CD4-positive, alpha-beta T cell treated with Interferon gamma for 1 hour (primary cell): Measurements from ENCODE around the gene NBPF1.
"Not testable (repeated sequence)": the region's sequence is repeated elsewhere in the genome, so short reads cannot be mapped to it uniquely, and the experiment has no call there.

ENCODE experiments used
- DNase-seq: peaks from one replicate; pipeline ENCODE4 v3.0.0-alpha.2; 2020

Gene NBPF1

DNA sequence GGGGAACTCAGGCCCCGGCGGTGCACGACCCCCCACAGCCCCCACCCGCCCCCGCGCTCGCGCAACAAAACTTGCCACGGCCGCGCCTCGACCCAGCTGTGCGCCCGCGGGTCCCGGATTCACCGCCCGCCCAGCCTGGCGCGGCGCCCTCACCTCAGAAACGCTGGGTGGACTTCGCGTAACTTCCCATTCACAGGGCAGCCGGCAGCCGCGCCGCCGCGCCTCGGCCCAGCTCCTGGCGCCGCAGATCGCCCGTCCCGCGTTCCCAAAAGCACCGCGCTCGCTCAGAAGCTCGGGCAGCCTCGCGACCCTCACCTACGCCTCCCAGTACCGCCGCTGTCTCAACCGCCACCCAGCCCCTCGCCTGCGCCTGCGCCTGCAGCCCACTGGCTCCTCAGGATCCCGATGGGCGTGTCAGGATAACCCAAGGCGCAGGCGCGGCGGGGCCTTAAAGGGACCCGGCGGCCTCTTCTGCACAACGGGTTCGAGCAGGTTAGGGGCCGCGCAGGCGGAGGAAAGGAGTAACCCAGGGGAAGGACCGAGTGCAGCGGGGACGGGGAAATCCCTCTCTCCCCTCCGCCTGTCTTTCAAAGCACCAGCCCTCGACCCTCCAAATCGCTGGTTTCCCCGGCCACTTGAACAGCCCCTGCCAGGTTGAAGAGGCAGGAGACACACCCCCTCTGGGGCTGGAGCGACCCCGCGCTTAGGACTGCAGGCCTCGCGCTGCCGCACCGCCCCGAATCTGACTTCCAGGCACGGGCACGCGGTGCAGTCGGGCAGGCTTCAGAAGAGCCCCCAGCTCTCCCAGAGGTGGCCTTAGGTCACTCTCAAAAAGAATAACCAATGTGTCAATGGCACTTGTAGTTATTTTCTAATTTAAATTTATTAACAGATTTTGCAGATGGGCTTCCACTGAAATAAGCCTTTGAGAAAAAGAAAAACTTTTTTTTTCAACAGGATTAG is at the start of gene NBPF1:
Gene NBPF1 (minus strand): TSS at position 380 of the 963 bp plus-strand sequence.
- peak; percentile 82 for DNase-seq

DNA sequence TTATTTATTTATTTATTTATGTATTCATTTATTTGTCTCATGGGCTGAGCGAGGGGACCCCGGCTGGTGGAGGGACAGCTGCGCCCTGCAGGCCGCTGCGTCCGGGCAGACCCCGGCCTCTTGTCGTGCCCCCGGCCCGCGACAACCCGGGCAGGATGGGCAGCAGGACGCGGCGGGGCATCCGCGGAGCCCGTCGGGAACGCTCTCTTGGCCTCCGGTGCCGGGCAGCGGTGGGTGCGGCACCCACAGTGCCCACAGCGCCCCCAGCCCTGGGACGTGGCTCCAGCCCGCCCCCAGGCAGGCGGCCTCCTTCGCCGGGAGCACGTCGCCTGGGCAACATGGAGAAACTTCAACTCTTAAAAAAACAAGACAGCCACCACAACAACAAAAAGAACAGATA is 44.9 kb upstream of the NBPF1 start:
- DNase-seq = not testable (repeated sequence)

DNA sequence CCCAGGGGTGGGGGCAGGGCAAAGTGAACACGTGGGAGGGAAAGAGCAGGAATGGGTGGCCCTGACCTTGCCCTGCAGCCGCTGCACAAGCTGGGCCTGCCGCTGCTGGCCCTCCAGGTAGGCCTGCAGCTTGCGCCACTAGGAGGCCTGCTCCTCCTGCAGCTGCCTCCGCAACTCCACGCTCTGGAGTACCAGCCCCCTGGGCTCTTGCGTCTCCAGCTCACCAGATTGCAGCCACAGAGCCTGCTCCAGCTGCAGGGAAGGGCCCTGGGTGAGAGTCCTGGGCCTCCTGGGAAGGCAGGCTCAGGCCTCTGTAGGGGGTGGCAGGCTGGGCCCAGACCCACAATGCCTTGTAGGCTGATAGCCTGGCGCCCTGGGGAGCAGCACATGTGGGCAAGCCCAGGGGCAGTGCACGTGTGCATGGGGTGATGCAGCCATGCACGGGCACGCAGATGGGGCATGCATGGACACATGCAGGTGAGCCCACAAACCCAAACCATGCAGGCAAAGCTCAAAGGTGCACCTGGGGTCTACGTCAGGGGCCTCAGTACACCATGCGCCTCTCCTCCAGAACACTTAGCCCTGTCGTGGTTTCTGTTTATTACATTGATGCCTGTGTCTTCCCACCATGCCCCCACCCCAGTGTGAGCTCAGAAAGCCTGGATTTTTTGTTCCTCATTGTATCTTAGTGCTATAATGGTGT is 43.8 kb upstream of the NBPF1 start:
- not testable (repeated sequence) for DNase-seq

DNA sequence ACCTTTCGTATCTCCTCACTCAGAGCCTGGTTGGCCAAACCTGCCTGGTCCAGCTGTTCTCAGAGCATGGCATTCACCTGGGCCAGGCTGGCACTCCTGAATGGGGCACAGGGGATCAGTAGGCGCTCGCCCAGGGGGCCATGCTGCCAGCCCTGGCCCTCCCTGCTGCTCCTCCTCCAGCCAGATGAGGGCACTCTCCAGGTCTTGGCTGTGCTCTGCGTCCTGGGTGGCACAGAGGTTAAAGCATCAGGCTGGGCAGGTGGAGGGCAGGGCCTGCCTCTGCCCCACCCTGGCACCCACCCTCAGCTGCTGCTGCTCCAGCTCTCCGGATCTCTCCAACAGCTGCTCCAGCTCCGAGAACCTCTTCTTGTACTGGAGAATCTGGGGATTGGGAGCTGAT is 43.2 kb upstream of the NBPF1 start:
- DNase-seq = not testable (repeated sequence)

DNA sequence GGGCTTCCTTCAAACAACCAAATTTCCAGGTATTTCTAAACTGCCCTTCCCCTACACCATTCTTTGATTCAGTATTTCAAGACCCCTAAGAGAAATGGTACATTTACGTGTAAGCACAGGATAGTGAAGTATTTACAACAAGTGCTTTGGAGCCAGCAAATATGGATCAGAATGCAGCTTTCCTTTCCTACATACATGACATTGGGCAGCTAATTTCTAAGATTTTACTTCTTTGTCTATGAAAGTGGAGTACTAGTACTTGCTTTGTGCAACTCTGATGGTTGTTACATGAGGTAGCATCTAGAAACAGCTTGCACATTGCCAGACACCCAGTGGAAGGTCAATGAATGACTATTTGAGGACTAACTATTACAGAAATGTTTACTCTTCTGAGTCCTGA is 38.2 kb upstream of the NBPF1 start:
- DNase-seq = not testable (repeated sequence)

DNA sequence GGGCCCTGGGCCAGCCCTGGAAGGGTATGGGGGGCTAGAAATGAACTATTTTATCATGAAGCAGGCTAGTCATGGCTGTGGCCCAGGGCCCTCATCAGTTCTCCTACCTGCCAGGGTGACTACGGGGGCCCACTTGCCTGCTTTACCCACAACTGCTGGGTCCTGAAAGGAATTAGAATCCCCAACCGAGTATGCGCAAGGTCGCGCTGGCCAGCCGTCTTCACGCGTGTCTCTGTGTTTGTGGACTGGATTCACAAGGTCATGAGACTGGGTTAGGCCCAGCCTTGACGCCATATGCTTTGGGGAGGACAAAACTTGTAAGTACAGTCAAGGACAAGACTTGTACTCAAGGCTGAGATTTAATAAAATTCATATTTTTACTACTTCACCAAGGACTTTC is 36.6 kb upstream of the NBPF1 start:
- DNase-seq = not testable (repeated sequence)

DNA sequence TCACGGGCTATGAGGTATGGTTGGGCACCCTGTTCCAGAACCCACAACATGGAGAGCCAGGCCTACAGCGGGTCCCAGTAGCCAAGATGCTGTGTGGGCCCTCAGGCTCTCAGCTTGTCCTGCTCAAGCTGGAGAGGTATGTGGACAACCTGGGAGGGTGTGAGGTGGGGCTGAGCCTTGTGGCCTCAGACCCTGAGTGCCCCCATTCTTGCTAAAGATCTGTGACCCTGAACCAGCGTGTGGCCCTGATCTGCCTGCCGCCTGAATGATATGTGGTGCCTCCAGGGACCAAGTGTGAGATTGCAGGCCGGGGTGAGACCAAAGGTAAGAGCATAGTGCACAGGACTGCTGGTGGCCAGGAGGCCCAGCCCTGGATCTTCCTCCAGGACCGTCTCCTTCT is 36.0 kb upstream of the NBPF1 start:
- DNase-seq = not testable (repeated sequence)

DNA sequence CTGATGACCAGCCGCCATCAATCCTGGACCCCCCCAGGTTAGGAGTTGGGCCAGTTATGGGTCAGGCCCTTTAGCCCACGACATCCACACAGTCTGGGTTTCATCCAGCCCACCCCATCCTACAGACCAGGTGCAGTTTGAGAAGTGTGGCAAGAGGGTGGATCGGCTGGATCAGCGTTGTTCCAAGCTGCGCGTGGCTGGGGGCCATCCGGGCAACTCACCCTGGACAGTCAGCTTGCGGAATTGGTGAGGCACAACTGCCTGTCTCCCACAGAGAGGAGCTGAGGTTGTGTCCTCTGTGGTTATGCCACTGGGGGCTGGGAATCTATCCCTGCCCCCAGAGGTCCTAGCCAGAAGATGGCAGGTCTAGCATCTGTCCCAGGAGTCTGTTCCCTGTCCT is 35.4 kb upstream of the NBPF1 start:
- DNase-seq = not testable (repeated sequence)

DNA sequence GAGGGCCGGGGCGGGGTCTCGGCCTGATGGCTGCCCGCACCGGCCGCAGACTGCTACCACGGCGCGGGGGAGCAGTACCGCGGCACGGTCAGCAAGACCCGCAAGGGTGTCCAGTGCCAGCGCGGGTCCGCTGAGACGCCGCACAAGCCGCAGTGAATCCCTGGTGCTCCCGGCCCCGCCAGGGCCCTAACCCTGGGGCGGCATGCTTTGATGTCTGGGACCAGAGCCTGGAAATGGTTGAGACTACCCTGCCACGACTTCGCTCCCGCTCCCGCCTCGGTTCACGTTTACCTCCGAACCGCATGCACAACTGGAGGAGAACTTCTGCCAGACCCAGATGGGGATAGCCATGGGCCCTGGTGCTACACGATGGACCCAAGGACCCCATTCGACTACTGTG is 34.9 kb upstream of the NBPF1 start:
- not testable (repeated sequence) for DNase-seq

DNA sequence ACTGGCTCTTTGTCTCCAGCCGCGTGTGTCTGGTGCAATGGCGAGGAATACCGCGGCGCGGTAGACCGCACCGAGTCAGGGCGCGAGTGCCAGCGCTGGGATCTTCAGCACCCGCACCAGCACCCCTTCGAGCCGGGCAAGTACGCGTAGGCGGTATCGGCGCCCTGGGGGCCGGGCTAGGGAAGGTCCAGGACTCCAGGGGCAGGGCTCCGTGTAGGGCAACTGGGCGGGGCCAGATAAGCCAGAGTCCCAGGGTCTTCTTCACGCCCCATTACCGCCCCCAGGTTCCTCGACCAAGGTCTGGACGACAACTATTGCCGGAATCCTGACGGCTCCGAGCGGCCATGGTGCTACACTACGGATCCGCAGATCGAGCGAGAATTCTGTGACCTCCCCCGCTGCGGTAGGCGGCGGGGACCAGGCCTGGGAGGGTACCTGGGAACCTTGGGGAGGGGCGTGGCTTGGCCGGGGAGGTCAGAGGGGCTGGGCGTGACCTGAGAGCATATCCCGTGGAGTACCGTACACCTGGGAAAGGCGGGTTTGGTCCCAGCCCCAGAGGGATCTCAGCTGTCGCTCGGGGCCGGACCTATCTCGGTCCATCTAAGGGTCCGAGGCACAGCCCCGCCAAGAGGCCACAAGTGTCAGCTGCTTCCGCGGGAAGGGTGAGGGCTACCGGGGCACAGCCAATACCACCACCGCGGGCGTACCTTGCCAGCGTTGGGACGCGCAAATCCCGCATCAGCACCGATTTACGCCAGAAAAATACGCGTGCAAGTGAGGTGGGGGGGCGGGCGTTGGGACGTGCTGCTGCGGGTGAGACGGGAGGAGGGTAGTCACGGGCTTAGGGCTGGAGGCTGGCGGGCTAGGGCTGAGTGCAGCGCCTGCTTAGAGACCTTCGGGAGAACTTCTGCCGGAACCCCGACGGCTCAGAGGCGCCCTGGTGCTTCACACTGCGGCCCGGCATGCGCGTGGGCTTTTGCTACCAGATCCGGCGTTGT is 34.1 kb upstream of the NBPF1 start:
- DNase-seq = not testable (repeated sequence)

DNA sequence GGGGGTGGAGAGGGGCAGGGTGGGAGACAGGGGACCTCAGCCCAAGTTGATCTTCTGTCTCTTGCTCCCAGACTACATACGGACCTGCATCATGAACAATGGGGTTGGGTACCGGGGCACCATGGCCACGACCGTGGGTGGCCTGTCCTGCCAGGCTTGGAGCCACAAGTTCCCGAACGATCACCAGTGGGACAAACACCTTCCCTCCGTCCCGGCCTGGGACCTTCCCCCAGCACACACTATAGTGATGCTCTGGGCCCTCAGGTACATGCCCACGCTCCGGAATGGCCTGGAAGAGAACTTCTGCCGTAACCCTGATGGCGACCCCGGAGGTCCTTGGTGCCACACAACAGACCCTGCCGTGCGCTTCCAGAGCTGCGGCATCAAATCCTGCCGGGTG is 33.4 kb upstream of the NBPF1 start:
- not testable (repeated sequence) for DNase-seq

DNA sequence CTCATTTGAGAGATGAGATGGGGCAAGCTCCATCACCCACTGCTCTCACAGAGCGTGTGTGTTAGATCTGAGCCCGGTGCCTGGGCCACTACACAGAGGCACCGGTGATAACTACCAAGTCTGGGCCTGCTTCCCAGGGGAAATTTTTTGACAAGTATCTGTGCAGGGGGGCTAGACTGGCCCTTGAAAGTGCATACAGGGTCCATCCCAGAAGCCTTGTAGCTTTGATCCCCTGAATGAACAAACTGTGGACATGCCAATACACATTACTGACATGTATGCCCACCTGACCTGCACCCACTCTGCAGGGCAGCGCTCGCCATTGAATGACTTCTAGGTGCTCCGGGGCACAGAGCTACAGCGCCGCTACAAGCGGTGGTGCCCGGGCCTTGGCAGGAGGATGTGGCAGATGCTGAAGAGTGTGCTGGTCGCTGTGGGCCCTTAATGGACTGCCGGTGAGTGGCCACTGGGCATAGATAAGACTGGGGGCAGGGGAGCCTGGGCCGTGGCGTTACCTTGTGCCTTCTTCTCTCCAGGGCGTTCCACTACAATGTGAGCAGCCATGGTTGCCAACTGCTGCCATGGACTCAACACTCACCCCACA is 32.8 kb upstream of the NBPF1 start:
- not testable (repeated sequence) for DNase-seq

DNA sequence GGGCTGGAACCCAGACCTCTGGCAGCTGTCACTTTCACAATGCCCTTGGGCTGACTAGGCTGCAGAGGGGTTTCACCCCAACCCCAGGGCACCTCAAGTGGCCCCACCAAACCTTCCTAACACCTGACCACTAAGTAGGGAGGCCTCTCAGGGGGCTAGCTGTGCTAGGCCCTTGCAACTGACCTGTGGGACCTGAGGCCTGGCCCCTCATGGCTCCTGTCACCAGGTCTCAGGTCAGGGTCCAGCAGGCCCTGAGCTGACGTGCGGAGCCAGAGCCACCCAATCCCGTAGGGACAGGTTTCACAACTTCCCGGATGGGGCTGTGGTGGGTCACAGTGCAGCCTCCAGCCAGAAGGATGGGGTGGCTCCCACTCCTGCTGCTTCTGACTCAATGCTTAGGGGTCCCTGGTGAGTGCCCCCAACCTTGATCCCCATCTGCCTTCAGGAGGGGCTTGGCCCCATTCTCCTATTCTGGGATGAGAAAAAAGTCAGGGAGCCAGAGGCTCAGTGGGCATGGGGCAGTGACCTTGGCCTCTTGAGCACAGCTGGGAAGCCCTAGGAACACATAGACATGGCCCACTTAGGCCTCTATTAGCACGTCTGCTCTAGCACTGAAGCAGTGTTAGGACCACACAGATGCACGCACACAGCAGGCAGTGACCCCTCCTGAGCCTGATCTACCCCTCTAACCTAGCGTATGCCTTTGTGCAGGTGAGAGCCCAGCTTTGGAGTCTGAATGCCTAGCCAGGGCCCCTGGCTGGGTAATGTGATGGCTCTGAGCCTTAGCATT is 32.1 kb upstream of the NBPF1 start:
- not testable (repeated sequence) for DNase-seq

DNA sequence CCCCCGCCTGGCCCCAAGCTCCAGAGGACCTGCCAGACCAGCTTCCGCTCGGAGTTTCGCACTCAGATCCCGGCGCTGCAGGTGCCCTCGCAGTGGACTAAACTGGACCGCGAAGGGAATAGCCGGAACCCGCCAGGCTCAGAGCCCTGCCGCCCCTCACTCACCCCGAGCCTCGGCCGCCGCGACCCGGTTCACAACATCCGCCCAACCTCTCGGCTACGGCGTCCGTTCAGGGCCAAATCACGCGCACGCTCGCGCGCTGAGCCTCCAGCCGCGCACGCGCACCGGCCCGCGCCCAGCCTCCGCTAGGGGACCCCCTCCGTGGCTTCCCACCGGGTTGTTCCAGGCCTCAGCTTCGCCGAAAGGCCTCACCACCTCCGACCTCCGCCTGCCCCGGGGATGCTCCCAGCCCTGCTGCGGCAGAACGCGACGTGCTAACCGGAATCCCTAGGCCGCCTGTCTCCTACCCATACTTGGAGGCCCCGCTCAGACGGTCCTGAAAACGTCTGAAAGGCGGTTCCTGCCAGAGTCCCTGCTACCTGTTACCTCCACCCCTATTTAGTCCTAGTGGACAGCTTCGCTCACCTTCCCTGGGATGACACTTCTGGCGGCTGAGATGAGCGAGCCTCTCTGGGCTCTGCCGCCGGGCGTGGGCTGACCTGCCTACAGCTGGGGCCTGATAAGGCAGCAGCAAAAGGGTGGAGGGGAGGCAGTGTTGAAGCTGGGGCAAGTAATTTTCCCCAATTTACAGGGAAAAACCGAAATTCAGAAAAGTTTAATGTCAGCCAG is 31.3 kb upstream of the NBPF1 start:
- DNase-seq = peak; percentile 91

DNA sequence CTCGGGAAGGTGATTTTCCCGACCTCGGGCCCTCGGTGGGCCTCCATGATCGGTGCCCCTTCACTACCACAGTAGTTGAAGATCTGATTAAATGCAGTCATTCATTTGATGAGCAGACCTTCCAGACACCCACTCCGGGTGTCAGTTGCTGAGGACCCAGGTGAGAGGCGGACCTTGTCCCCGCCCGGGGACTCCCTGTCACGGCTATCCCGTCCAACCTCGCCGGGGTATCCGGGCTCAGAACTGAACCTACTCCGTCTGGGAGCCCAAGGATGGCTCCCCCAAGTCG is 30.8 kb upstream of the NBPF1 start:
- no peak for DNase-seq

DNA sequence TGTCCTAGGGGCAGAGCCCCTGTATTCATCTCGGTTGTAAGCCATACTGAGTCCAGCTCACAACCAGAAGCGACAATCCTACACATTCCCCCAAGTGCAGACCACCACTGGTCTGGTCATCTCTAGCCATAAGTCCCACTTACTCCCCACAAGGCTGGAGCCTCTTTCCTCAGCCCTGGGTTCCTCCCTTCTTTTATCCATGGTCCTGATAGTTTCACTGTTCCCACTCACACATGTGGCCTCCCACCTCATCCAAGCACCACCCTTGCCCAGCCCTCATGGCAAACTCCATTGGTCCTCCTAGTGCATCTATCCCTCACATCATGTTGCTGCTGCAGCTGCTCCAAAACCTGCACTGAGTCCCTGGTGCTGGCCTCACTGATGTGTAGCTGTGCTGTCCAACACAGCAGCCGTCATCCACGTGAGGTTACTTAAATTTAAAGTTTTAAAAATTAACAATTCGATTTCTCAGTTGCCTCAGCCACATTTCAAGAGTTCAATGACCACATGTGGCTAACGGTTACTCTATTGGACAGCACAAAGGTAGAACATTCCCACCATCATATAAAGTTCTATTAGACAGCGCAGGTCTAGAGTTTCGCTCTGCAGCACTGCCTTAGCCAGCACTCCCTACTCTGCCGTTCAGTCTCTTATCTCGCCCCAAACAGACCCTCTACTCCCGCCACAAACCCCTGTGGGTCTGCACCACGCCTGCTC is 30.3 kb upstream of the NBPF1 start:
- DNase-seq = not testable (repeated sequence)

DNA sequence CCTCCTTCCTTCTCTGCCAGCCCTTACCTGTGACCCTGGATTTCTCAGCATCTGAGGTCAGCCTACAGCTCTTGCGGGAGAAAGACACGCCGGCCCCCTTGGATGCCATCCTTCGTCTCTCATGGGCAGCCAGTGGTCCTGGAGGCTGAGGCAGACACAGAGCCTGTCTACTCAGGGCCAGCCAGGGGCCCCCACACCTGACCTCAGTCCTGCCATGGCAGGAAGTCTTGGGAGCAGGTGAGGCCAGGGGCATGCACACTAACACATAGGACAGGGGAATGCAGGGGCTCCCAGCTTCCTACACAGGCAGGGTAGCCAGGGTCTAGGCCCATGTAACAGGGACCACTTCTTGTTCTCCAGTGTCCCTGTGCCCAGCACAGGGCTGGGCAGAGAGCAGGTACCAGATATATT is 29.6 kb upstream of the NBPF1 start:
- not testable (repeated sequence) for DNase-seq

DNA sequence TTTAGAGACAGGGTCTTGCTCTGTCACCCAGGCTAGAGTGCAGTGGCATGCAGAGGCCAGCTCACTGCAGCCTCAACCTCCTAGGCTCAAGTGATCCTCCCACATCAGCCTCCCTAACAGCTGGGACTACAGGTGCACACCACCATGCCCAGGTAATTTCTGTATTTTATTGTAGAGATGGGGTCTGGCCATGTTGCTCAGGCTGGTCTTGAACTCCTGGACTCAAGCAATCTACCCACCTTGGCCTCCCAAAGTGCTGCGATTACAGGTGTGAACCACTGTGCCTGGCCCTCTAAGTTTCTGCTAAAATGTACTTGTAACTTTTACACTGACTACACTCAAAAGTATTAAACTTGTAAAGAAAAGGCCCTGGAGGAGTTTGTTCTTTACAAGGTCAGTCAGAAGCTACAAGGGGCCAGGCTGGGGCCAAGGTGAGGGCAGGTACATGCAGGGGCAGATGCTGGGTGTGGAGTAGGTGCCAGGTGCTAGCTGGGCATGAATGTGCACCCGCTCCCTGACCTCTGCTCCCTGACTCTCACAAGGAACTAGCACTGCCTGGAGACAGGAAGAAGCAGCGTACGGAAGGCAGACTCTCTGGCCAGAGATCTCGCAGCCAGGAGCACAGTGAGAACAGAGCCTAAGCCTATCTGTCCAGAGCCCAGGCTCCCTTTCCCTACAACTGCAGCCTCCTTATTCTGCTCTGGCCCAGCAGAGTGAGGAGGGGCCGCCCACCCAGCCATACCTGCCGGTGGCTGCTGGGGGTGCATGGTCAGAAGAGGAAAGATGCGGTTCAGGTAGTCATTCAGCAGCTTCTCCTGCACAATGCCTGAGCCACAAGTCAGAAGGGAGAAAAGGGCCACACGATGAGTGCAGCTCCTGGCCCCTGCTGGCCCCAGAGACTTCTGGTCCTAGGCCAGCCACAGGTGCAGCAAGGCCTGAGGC is 28.9 kb upstream of the NBPF1 start:
- not testable (repeated sequence) for DNase-seq
